CD14-positive monocyte (primary cell): ENCODE data around the gene H2AZ2. TPM values are rescaled to one million over a fixed set of nuclear protein-coding genes. Genes with fewer than 3 reads are reported as not detected.

Experiments used
- DNase-seq, 3 donors: peaks; one replicate each; pipeline ENCODE4 v3.0.0-alpha.2; 2011 to 2022
- H2AFZ ChIP-seq: 2 replicates; pipeline ENCODE4 v1.6.0; 2012; ENCODE audit warnings: mild to moderate bottlenecking, low read depth, low read length, inconsistent platforms; ENCODE audit not compliant: insufficient read depth, poor library complexity, severe bottlenecking
- H3K27ac ChIP-seq, 2 donors: 1 replicate in 1 of 2; 2 replicates in 1 of 2; pipeline ENCODE4 v1.5.1; 2012 to 2013; ENCODE audit warnings: low read length in 2 of 2, control low read depth in 1 of 2, inconsistent platforms in 1 of 2, low read depth in 1 of 2, mild to moderate bottlenecking in 1 of 2
- H3K27me3 ChIP-seq, 2 donors: one replicate each; pipeline versions ENCODE4 v1.6.0 to v1.6.1; 2011 to 2013; ENCODE audit warnings: low read length in 2 of 2; ENCODE audit not compliant: control insufficient read depth in 2 of 2, insufficient read depth in 2 of 2
- H3K36me3 ChIP-seq, 2 donors: replicated peaks in 1 of 2; 1 replicate in 1 of 2; 2 replicates in 1 of 2; pipeline versions ENCODE4 v1.5.1 to v1.6.1; 2012 to 2013; ENCODE audit warnings: low read length in 2 of 2, control low read depth in 1 of 2, inconsistent platforms in 1 of 2, mild to moderate bottlenecking in 1 of 2; ENCODE audit not compliant: insufficient read depth in 2 of 2, control insufficient read depth in 1 of 2
- H3K4me1 ChIP-seq, 2 donors: 1 replicate in 1 of 2; 2 replicates in 1 of 2; pipeline versions ENCODE4 v1.5.1 to v1.6.1; 2012 to 2013; ENCODE audit warnings: low read length in 2 of 2, control low read depth in 1 of 2, inconsistent platforms in 1 of 2, mild to moderate bottlenecking in 1 of 2, moderate library complexity in 1 of 2; ENCODE audit not compliant: insufficient read depth in 2 of 2, control insufficient read depth in 1 of 2
- H3K4me2 ChIP-seq: replicated peaks from 2 replicates; pipeline ENCODE3; 2012; ENCODE audit warnings: low read length, moderate library complexity, mild to moderate bottlenecking; ENCODE audit not compliant: poor library complexity, severe bottlenecking; ENCODE audit errors: extremely low read depth
- H3K4me3 ChIP-seq, 3 experiments: fragments of 200-600 bp in 1 of 3; sonication (generic) in 1 of 3; replicated peaks in 1 of 3; 1 replicate in 2 of 3; 2 replicates in 1 of 3; pipeline ENCODE4 v1.5.1; 2011 to 2013; ENCODE audit warnings: low read length in 3 of 3, mild to moderate bottlenecking in 3 of 3, control low read depth in 2 of 3, low read depth in 2 of 3, inconsistent platforms in 1 of 3, moderate library complexity in 1 of 3
- H3K79me2 ChIP-seq: 2 replicates; pipeline ENCODE4 v1.6.0; 2012; ENCODE audit warnings: mild to moderate bottlenecking, control low read depth, inconsistent platforms, low read length, moderate library complexity; ENCODE audit not compliant: insufficient read depth
- H3K9ac ChIP-seq: 2 replicates; pipeline ENCODE4 v1.6.0; 2017; ENCODE audit warnings: low read length, mild to moderate bottlenecking; ENCODE audit not compliant: insufficient read depth, poor library complexity, severe bottlenecking
- H3K9me3 ChIP-seq, 2 donors: replicated peaks in 1 of 2; 1 replicate in 1 of 2; 2 replicates in 1 of 2; pipeline versions ENCODE4 v1.5.1 to v1.6.1; 2012 to 2013; ENCODE audit warnings: low read length in 2 of 2, control low read depth in 1 of 2; ENCODE audit not compliant: control insufficient read depth in 1 of 2, insufficient read depth in 1 of 2
- H4K20me1 ChIP-seq: 2 replicates; pipeline ENCODE4 v1.6.0; 2012; ENCODE audit warnings: mild to moderate bottlenecking, low read length, control low read depth, moderate library complexity; ENCODE audit not compliant: insufficient read depth
- H3K27ac Mint-ChIP-seq, 7 donors: one replicate each; pipeline ENCODE4 v1.8.0; 2020; ENCODE audit warnings: mild to moderate bottlenecking in 7 of 7, mixed read lengths in 7 of 7, moderate library complexity in 6 of 7, inconsistent platforms in 2 of 7
- H3K27me3 Mint-ChIP-seq, 3 donors: one replicate each; pipeline ENCODE4 v1.8.0; 2021 to 2022; ENCODE audit warnings: low read depth in 3 of 3, mild to moderate bottlenecking in 3 of 3, mixed read lengths in 3 of 3, moderate library complexity in 3 of 3, inconsistent platforms in 1 of 3
- H3K36me3 Mint-ChIP-seq, 2 donors: one replicate each; pipeline ENCODE4 v1.8.0; 2020; ENCODE audit warnings: mixed read lengths in 2 of 2, inconsistent platforms in 1 of 2, mild to moderate bottlenecking in 1 of 2
- H3K4me1 Mint-ChIP-seq: one replicate; pipeline ENCODE4 v1.8.0; 2020; ENCODE audit warnings: mild to moderate bottlenecking, mixed read lengths
- H3K4me3 Mint-ChIP-seq, 2 donors: one replicate each; pipeline ENCODE4 v1.8.0; 2020; ENCODE audit warnings: mild to moderate bottlenecking in 2 of 2, mixed read lengths in 2 of 2, moderate library complexity in 1 of 2
- H3K9me3 Mint-ChIP-seq, 7 donors: one replicate each; pipeline ENCODE4 v1.8.0; 2020 to 2022; ENCODE audit warnings: mixed read lengths in 7 of 7, mild to moderate bottlenecking in 6 of 7, moderate library complexity in 6 of 7, inconsistent platforms in 2 of 7
- CTCF ChIP-seq: fragments of 200-600 bp; IDR thresholded peaks from one replicate; pipeline ENCODE4 v1.8.0; 2022; ENCODE audit warnings: antibody characterized with exemption, mild to moderate bottlenecking
- WGBS: methylation state at CpG from one replicate; pipeline ENCODE4 v1.1.5; 2013; ENCODE audit warnings: missing lambda C conversion rate; ENCODE audit not compliant: insufficient coverage; 5-methylcytosine and 5-hydroxymethylcytosine counted together
- intact Hi-C, 2 donors: fragments of 100-400 bp; cut with micrococcal nuclease; formaldehyde crosslinking; loops; one replicate each; pipeline versions ENCODE4 v1.15.0 to v1.15.1; 2023
- polyA plus RNA-seq, 3 donors: library from polyadenylated mRNA; depleted of rRNA in 1 of 3; unstranded in 2 of 3; stranded (reverse) in 1 of 3; fragments of 300-500 nt in 2 of 3; fragments of >200 nt in 1 of 3; fragmentation: Illumina TruSeq in 2 of 3; gene quantifications; 1 replicate in 2 of 3; 2 replicates in 1 of 3; pipeline ENCODE4 v1.2.3, GENCODE V29; 2012 to 2021

H2AZ2 gene
- polyA plus RNA-seq, 3 donors, result 128 to 186 (median 181) TPM

- H3K9me3 ChIP-seq, result no peaks in the 10 kb centered on the region
- H3K4me2 ChIP-seq, result no peak overlapping the region
- Mint-ChIP-seq H3K36me3 (no peaks in the 10 kb centered on the region), H3K4me1 (peaks cover 24% of the 10 kb centered on the region), H3K4me3 (no peak overlapping the region), H3K27me3 (no peaks in the 10 kb centered on the region), H3K27ac (no peak overlapping the region), H3K9me3 (no peaks in the 10 kb centered on the region)
- 100% methylated on average over 1 of the region's 3 CpGs for WGBS
- H3K4me1 ChIP-seq, result peaks cover 16 to 24% of the 10 kb centered on the region in 2 donors
- no peak overlapping the region for H3K9ac ChIP-seq
- H3K4me3 ChIP-seq, result no peak overlapping the region
- TF ChIP-seq CTCF, result no peak
- no peak overlapping the region for H3K27ac ChIP-seq
- no peak for DNase-seq
- intact Hi-C loops, result loop anchor here in 1 of 2 donors (10.0 kb wide), 1 partner anchor 281 kb away; no protein-coding TSS in a partner anchor
- H3K27me3 ChIP-seq, result no peaks in the 10 kb centered on the region
- no peaks in the 10 kb centered on the region for H3K36me3 ChIP-seq
- H4K20me1 ChIP-seq, result no peaks in the 10 kb centered on the region
- H2AFZ ChIP-seq, result no peak overlapping the region
- peaks cover 5% of the 10 kb centered on the region for H3K79me2 ChIP-seq
These were observed 5.5 kb upstream of the H2AZ2 start for GRCh38 chr7:44853391-44853790.

- no peaks in the 10 kb centered on the region for H4K20me1 ChIP-seq
- WGBS, result no CpG with 5 or more reads among the region's 3 CpGs
- Mint-ChIP-seq H3K27me3 (no peaks in the 10 kb centered on the region), H3K4me3 (no peak overlapping the region), H3K36me3 (no peaks in the 10 kb centered on the region), H3K27ac (no peak overlapping the region), H3K9me3 (no peaks in the 10 kb centered on the region), H3K4me1 (peaks cover 24% of the 10 kb centered on the region)
- intact Hi-C loops, result loop anchor here in 1 of 2 donors (10.0 kb wide), 1 partner anchor 282 kb away; no protein-coding TSS in a partner anchor
- no peak overlapping the region for H3K27ac ChIP-seq
- peaks cover 6% of the 10 kb centered on the region for H3K79me2 ChIP-seq
- H3K36me3 ChIP-seq, result no peaks in the 10 kb centered on the region
- TF ChIP-seq CTCF, result no peak
- no peaks in the 10 kb centered on the region for H3K27me3 ChIP-seq
- no peak overlapping the region for H2AFZ ChIP-seq
- H3K9me3 ChIP-seq, result no peaks in the 10 kb centered on the region
- DNase-seq, result no peak
- peaks cover 16 to 24% of the 10 kb centered on the region in 2 donors for H3K4me1 ChIP-seq
- H3K9ac ChIP-seq, result no peak overlapping the region
- H3K4me3 ChIP-seq, result no peak overlapping the region
- no peak overlapping the region for H3K4me2 ChIP-seq
These were observed 4.7 kb upstream of the H2AZ2 start for GRCh38 chr7:44852590-44852989.
